Loucy (cell line): Measurements from ENCODE around the gene EMX2.

Experiments
- H2AFZ ChIP-seq: fragments of 200-600 bp; sonication (generic); 2 replicates; pipeline ENCODE4 v1.6.0; 2016; ENCODE audit warnings: antibody characterized with exemption, mild to moderate bottlenecking, low read length, moderate library complexity
- H3F3A ChIP-seq: fragments of 200-600 bp; 2 replicates; pipeline ENCODE4 v1.6.0; 2016; ENCODE audit warnings: antibody characterized with exemption, low read depth, mild to moderate bottlenecking
- H3K27me3 ChIP-seq: fragments of 200-600 bp; sonication (generic); 2 replicates; pipeline ENCODE4 v1.6.1; 2014; ENCODE audit warnings: low read length, mild to moderate bottlenecking; ENCODE audit not compliant: insufficient read depth, poor library complexity, severe bottlenecking
- H3K36me3 ChIP-seq: fragments of 200-600 bp; sonication (generic); 2 replicates; pipeline ENCODE4 v1.6.1; 2016; ENCODE audit warnings: low read length; ENCODE audit not compliant: insufficient read depth
- H3K4me1 ChIP-seq: fragments of 200-600 bp; sonication (generic); 2 replicates; pipeline ENCODE4 v1.5.1; 2014; ENCODE audit warnings: low read length, mild to moderate bottlenecking; ENCODE audit not compliant: insufficient read depth, poor library complexity, severe bottlenecking
- H3K4me2 ChIP-seq: fragments of 200-600 bp; sonication (generic); 2 replicates; pipeline ENCODE4 v1.6.0; 2014; ENCODE audit warnings: antibody characterized with exemption, low read length, low read depth, mild to moderate bottlenecking; ENCODE audit not compliant: poor library complexity, severe bottlenecking
- H3K4me3 ChIP-seq: fragments of 200-600 bp; sonication (generic); 2 replicates; pipeline ENCODE4 v1.5.1; 2014; ENCODE audit warnings: low read length, mild to moderate bottlenecking, mixed read lengths; ENCODE audit not compliant: poor library complexity, severe bottlenecking
- H3K79me2 ChIP-seq: fragments of 200-600 bp; sonication (generic); 2 replicates; pipeline ENCODE4 v1.6.1; 2014; ENCODE audit warnings: low read length; ENCODE audit not compliant: insufficient read depth
- H3K9ac ChIP-seq: fragments of 200-600 bp; sonication (generic); 2 replicates; pipeline ENCODE4 v1.6.0; 2014; ENCODE audit warnings: mild to moderate bottlenecking, low read depth, low read length, moderate library complexity; ENCODE audit not compliant: poor library complexity, severe bottlenecking
- H3K9me2 ChIP-seq: fragments of 200-600 bp; sonication (generic); replicated peaks from 2 replicates; pipeline ENCODE4 v1.6.1; 2016; ENCODE audit warnings: low read depth, low read length, mixed read lengths
- H3K9me3 ChIP-seq: fragments of 200-600 bp; sonication (generic); 2 replicates; pipeline ENCODE4 v1.6.1; 2014; ENCODE audit warnings: mild to moderate bottlenecking, antibody characterized with exemption, low read length, low read depth; ENCODE audit not compliant: insufficient read depth
- H4K20me1 ChIP-seq: fragments of 200-600 bp; sonication (generic); 2 replicates; pipeline ENCODE4 v1.6.0; 2014; ENCODE audit warnings: antibody characterized with exemption, low read length, mild to moderate bottlenecking; ENCODE audit not compliant: insufficient read depth, poor library complexity, severe bottlenecking
- EZH2phosphoT487 ChIP-seq: fragments of 200-600 bp; IDR thresholded peaks from 2 replicates; pipeline ENCODE4 v1.6.1; 2018; ENCODE audit warnings: antibody characterized with exemption, mild to moderate bottlenecking, moderate library complexity, borderline replicate concordance
- TF ChIP-seq, protein P1 (sequence below): fragments of 200-600 bp; sonication (generic); conservative IDR thresholded peaks from 2 replicates; pipeline ENCODE4 v1.5.1; 2014; ENCODE audit warnings: mild to moderate bottlenecking, antibody characterized with exemption, low read length

The EMX2 gene

DNA sequence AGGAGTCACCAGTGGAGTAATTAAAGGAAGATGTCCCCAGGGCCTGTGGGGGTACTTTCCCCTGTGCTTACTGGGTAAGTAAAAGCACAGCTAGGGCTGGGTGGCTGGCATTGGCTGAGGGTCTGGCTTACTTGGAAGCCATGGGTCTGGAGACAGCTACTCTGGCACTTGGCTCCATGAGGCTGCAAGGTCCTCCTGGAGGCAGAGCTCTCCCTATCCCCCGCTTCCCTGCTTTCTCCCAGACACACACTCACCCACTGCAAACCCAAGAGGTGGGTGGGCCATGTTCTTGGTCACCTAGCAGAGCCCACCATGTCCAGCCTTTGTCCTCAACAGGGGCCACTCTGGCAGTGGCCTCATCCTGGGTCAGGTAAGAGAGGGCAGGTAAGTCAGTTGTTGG is 13.3 kb downstream of the EMX2 start:
- H3K27me3 ChIP-seq: no peaks in the 10 kb centered on the region

DNA sequence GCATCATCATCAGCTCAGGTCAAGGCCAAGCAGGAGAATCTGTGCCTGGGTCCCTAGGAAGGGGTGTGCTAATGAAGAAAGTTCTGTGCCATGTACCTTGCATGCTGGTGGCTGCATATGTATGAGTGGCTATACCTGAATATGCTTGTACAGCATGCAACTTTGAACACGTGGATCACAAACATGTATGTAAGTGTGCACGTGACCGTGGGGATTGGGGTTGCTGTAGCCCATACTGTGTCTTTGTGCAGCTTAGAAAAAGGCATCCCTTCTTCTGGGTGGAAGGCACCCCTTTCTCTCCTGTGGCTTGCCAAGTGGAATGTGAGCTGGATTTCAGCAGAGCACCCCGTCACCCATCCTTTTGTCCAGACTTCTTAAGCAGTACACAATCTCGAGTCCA is 13.8 kb downstream of the EMX2 start:
- H3K4me2 ChIP-seq: no peak overlapping the region
- H3K9me3 ChIP-seq: no peaks in the 10 kb centered on the region
- no peaks in the 10 kb centered on the region for H3K9me2 ChIP-seq
- no peaks in the 10 kb centered on the region for H3K27me3 ChIP-seq
- H3K4me1 ChIP-seq: no peaks in the 10 kb centered on the region
- no peaks in the 10 kb centered on the region for H3K36me3 ChIP-seq
- no peak overlapping the region for H3K9ac ChIP-seq
- H3K4me3 ChIP-seq: no peak overlapping the region
- no peaks in the 10 kb centered on the region for H3F3A ChIP-seq
- no peak overlapping the region for H2AFZ ChIP-seq
- no peaks in the 10 kb centered on the region for H4K20me1 ChIP-seq
- TF ChIP-seq EZH2phosphoT487: no peak
- TF ChIP-seq, protein P1, sequence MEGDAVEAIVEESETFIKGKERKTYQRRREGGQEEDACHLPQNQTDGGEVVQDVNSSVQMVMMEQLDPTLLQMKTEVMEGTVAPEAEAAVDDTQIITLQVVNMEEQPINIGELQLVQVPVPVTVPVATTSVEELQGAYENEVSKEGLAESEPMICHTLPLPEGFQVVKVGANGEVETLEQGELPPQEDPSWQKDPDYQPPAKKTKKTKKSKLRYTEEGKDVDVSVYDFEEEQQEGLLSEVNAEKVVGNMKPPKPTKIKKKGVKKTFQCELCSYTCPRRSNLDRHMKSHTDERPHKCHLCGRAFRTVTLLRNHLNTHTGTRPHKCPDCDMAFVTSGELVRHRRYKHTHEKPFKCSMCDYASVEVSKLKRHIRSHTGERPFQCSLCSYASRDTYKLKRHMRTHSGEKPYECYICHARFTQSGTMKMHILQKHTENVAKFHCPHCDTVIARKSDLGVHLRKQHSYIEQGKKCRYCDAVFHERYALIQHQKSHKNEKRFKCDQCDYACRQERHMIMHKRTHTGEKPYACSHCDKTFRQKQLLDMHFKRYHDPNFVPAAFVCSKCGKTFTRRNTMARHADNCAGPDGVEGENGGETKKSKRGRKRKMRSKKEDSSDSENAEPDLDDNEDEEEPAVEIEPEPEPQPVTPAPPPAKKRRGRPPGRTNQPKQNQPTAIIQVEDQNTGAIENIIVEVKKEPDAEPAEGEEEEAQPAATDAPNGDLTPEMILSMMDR: no peak
- H3K79me2 ChIP-seq: no peaks in the 10 kb centered on the region

More for the DNA sequence above, 13.3 kb downstream of the EMX2 start:
- TF ChIP-seq, protein P1: no peak
- Histone ChIP-seq H3K9me3 (no peaks in the 10 kb centered on the region), H3K4me2 (no peak overlapping the region), H3K9me2 (no peaks in the 10 kb centered on the region), H3F3A (no peaks in the 10 kb centered on the region), H4K20me1 (no peaks in the 10 kb centered on the region), H3K4me1 (no peaks in the 10 kb centered on the region), H3K9ac (no peak overlapping the region), H2AFZ (no peak overlapping the region), H3K79me2 (no peaks in the 10 kb centered on the region), H3K4me3 (no peak overlapping the region), H3K36me3 (no peaks in the 10 kb centered on the region)

GRCh38 chr10:117559712-117560111 is 17.2 kb downstream of the EMX2 start:
- H3F3A ChIP-seq: no peaks in the 10 kb centered on the region
- no peaks in the 10 kb centered on the region for H4K20me1 ChIP-seq
- H3K4me1 ChIP-seq: no peaks in the 10 kb centered on the region
- H3K9me2 ChIP-seq: no peaks in the 10 kb centered on the region
- no peak overlapping the region for H2AFZ ChIP-seq
- H3K4me2 ChIP-seq: no peak overlapping the region
- no peak overlapping the region for H3K4me3 ChIP-seq
- no peaks in the 10 kb centered on the region for H3K79me2 ChIP-seq
- H3K9me3 ChIP-seq: no peaks in the 10 kb centered on the region
- no peaks in the 10 kb centered on the region for H3K36me3 ChIP-seq
- TF ChIP-seq, protein P1: no peak
- TF ChIP-seq EZH2phosphoT487: no peak
- no peak overlapping the region for H3K9ac ChIP-seq
- H3K27me3 ChIP-seq: no peaks in the 10 kb centered on the region
